NCI-H128 (cell line): ENCODE measurements around the gene RIPK1.
A peak's percentile ranks its signal among the peaks of the same experiment; 100 is the strongest.

Source experiments
- DNase-seq: peaks from one replicate; lab custom pipeline; 2025; ENCODE audit not compliant: unreplicated experiment; lab: John Stamatoyannopoulos, UW

RIPK1 gene

DNA sequence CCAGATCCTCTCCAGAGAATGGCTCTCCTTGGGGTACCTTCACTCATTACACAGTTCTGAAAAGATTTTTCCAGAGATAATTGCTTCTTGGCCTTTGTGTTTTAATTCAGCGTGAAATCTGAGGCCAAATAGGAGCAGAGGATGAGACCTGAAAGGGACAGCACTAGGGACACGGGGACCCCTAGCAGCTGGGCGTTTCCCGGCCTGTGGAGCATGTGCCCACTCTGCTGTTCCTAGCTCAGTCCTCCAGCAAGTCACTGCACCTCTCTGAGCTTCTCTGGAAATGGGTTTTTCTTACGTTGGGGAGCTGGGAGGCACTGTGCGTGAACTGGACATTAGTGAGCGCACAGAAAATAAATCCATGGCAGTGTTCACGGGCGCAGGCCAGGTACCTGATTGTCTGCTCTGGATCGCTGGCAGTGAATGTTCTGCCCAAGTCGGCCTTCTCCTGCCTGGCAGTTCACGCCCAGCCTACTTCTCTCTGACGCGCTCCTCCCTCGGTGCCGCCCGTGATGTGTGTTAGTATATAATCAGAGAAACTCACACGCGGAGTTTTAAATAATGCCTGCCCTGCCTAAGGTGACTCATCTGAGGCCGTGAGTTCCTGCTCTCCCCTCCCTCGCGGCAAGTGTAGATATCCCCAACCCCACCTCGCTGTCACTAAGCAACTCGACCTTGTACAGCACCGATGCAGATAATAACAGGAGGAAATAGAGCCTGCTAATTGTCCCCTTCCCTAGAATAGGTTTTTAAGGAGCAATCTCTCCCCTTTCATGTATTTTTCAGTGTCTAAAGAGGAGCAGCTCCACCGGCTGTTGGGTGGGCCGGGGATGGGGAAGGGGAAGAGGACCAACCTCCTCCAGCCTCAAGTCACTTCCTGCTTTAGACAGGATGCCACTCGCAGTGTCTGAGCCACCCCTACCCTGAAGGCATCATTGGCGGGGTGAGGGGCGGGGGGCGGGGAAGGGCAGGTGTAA is 91.8 kb downstream of the RIPK1 start:
- DNase-seq, result no peak

DNA sequence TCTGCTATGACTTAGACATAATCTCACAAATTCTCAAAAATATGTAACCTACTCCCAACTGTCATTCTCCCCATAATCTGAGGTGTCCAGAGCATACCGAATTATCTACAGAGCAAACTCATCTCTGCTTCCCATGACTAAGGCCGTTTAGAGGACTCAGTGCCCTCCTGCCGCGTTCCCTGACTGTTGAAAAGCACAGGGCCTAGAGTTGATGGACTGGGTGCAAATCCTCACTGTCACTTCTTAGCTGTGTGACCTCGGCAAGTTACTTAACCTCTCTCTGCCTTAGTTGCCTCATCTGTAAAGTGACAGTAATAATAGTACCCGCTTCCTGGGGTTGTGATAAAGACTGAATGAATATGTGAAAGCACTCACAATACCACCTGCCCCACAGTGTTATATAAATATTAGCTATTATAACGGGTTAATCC is 93.8 kb downstream of the RIPK1 start:
- DNase-seq, result no peak

DNA sequence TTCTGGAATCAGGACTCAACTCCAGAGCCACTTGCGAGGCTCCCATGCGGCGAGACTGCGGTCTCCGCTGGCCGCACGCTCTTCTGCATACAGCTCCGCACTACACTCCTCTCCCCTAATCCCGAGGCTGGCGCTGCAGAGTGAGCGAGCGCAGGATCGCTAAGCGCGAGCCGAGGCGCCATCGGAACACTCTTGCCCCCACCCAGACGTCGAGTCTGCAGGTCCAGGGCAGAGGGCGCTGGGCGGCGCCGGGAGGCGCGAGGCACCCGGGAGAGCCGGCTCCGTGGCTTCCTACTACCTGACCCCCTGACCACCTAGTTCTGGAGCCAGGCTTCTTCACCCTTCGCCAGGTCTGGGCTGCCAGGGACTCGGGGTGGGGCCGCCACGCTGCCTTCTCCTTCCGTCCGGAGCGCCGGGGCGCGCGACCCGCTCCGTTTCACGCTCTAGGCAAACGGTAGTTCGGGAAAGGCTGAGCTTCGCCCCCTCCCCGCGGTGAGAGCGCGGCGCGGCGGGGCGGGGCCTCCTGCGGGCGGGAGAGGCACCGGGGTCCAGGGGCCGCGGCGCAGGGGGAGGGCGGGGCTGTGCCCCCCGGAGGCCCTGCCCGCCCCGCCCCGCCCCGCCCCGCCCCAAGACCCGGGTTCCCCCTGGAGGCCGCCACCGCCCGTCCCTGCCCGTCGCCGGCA is 94.4 kb downstream of the RIPK1 start:
- peak; percentile 83 for DNase-seq

DNA sequence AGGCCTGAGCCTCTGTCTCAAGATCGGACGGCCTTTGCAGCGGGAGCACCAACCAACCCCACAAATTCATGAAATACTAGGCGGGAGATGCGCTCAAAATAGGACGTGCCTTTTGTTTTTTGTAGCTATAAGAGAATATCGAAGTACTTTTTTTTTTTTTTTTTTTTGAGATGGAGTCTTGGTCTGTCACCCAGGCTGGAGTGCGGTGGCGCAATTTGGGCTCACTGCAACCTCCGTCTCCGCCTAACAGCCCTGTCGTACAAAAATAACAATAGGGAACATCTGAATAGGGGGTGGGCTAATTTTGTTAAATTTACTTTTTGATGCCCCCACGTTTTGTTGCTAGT is 94.9 kb downstream of the RIPK1 start:
- DNase-seq, result no peak

DNA sequence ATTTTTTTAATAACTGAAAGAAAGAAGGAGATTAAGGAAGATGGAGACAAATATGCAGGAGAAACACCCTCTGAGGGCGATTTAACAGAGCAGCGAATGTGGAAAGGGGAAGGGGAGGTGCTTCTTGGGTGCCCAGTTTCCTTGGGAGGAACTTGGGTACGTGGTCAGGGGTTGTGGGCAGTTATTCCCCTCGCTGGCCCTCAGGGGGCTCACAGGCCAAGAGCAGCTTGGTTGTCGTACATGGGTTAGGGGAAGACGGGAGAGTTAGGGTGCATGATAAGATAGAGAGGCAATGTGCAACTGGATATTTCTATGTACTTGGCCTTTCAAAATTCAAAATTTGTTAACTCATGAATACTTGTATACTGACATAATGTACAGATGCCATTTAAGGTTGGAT is 96.1 kb downstream of the RIPK1 start:
- DNase-seq, result no peak
